D721Med (cell line): ENCODE data around the gene CADPS2.
A peak's percentile ranks its signal among the peaks of the same experiment; 100 is the strongest.

Experiments
- DNase-seq: peaks from one replicate; pipeline ENCODE4 v3.0.0; 2011; ENCODE audit warnings: low spot score; ENCODE audit not compliant: insufficient read length
- FAIRE-seq: peaks from 2 replicates; lab custom pipeline; 2011; peaks lifted over from hg19 to GRCh38; lab: Jason Lieb, UNC
- CTCF ChIP-seq: IDR thresholded peaks from 2 replicates; pipeline ENCODE4 v1.5.1; 2012; ENCODE audit warnings: mild to moderate bottlenecking, control low read depth; ENCODE audit not compliant: insufficient read depth; ENCODE audit errors: missing control alignments

Gene CADPS2

GRCh38 chr7:122577449-122578003 is 308.7 kb downstream of the CADPS2 start:
- DNase-seq (no peak), FAIRE-seq (no peak)
- no peak for TF ChIP-seq CTCF

GRCh38 chr7:122572706-122573105 is 313.6 kb downstream of the CADPS2 start:
- no peak for TF ChIP-seq CTCF
- no peak for FAIRE-seq
- DNase-seq, result no peak

GRCh38 chr7:122561326-122561725 is 324.9 kb downstream of the CADPS2 start:
- TF ChIP-seq CTCF, result no peak
- DNase-seq (no peak), FAIRE-seq (peak; percentile 84)

GRCh38 chr7:122556873-122557542 is 329.3 kb downstream of the CADPS2 start:
- TF ChIP-seq CTCF, result no peak
- FAIRE-seq, result no peak
- DNase-seq, result no peak

- DNase-seq (no peak), FAIRE-seq (no peak)
- TF ChIP-seq CTCF, result no peak
Observed at GRCh38 chr7:122556219-122556618, 330.0 kb downstream of the CADPS2 start.

- DNase-seq (no peak), FAIRE-seq (no peak)
- TF ChIP-seq CTCF, result no peak
Observed at GRCh38 chr7:122553761-122554160, 332.5 kb downstream of the CADPS2 start.

GRCh38 chr7:122552769-122553168 is 333.5 kb downstream of the CADPS2 start:
- FAIRE-seq, result no peak
- no peak for TF ChIP-seq CTCF
- no peak for DNase-seq
